ENCODE data around the gene DYNC1I2.

DNA sequence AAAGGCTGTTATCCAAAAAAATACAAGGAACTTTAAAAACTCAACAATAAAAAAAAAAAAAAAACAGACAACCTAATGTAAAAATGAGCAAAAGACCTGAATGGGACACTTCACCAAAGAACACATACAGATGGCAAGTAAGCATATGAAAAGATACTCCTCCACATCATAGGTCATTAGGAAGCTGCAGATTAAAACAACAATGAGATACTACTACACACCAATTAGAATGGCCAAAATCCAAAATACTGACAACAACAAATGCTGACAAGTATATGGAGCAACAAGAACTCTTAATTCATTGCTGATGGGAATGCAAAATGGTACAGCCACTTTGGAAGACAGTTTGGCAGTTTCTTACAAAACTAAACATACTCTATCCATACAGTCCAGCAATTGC is 84.2 kb downstream of the DYNC1I2 start:
- TF ChIP-seq, protein P1, sequence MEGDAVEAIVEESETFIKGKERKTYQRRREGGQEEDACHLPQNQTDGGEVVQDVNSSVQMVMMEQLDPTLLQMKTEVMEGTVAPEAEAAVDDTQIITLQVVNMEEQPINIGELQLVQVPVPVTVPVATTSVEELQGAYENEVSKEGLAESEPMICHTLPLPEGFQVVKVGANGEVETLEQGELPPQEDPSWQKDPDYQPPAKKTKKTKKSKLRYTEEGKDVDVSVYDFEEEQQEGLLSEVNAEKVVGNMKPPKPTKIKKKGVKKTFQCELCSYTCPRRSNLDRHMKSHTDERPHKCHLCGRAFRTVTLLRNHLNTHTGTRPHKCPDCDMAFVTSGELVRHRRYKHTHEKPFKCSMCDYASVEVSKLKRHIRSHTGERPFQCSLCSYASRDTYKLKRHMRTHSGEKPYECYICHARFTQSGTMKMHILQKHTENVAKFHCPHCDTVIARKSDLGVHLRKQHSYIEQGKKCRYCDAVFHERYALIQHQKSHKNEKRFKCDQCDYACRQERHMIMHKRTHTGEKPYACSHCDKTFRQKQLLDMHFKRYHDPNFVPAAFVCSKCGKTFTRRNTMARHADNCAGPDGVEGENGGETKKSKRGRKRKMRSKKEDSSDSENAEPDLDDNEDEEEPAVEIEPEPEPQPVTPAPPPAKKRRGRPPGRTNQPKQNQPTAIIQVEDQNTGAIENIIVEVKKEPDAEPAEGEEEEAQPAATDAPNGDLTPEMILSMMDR (IDR thresholded peaks at IDR 0.05; ENCODE audit: low read depth, low read length): no peak
- TF ChIP-seq, protein P2, sequence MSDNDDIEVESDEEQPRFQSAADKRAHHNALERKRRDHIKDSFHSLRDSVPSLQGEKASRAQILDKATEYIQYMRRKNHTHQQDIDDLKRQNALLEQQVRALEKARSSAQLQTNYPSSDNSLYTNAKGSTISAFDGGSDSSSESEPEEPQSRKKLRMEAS (IDR thresholded peaks at IDR 0.05; ENCODE audit: low read depth, low read length): no peak
